A673 (cell line): ENCODE measurements around the gene MYO5A. TPM values are rescaled to one million over a fixed set of nuclear protein-coding genes. Genes with fewer than 3 reads are reported as not detected.

Source experiments
- BruUV-seq: library from RNA; stranded (reverse); fragments of 400-500 nt; replicated peaks from 2 replicates; lab custom pipeline; 2021; lab: Mats Ljungman, UMichigan
- CTCF ChIA-PET: fragments of 300-600 bp; sonication (Branson Sonifier 250); formaldehyde crosslinking; loops from one replicate; lab custom pipeline; 2022; ENCODE audit warnings: antibody characterized with exemption; lab: Charles Lee
- POLR2A ChIA-PET: fragments of 300-600 bp; sonication (Branson Sonifier 250); formaldehyde crosslinking; loops from one replicate; lab custom pipeline; 2022; ENCODE audit warnings: antibody characterized with exemption; ENCODE audit not compliant: low non-redundant PET; lab: Charles Lee
- DNase-seq: peaks from one replicate; pipeline ENCODE4 v3.0.0-alpha.2; 2015; ENCODE audit warnings: low spot score
- H3K27ac ChIP-seq: fragments of 200-600 bp; sonication (generic); 2 replicates; pipeline ENCODE4 v1.5.1; 2016; ENCODE audit warnings: mixed run types, low read depth, mild to moderate bottlenecking, mixed read lengths, antibody characterized with exemption, low read length; ENCODE audit not compliant: poor library complexity, severe bottlenecking
- H3K27me3 ChIP-seq: fragments of 200-600 bp; sonication (generic); replicated peaks from 2 replicates; pipeline ENCODE4 v1.6.1; 2017; ENCODE audit warnings: mixed run types, low read depth, mild to moderate bottlenecking, mixed read lengths, antibody characterized with exemption, low read length; ENCODE audit not compliant: insufficient read depth, poor library complexity
- H3K36me3 ChIP-seq: fragments of 200-600 bp; sonication (generic); 2 replicates; pipeline ENCODE4 v1.6.1; 2016; ENCODE audit warnings: mixed run types, mild to moderate bottlenecking, mixed read lengths, antibody characterized with exemption, low read length; ENCODE audit not compliant: insufficient read depth, poor library complexity, severe bottlenecking
- H3K4me1 ChIP-seq: fragments of 200-600 bp; sonication (generic); 2 replicates; pipeline ENCODE4 v1.6.1; 2017; ENCODE audit warnings: mixed run types, mild to moderate bottlenecking, mixed read lengths, antibody characterized with exemption, low read length; ENCODE audit not compliant: insufficient read depth, poor library complexity, severe bottlenecking
- H3K4me3 ChIP-seq: fragments of 200-600 bp; sonication (generic); 2 replicates; pipeline ENCODE4 v1.5.1; 2016; ENCODE audit warnings: low read depth, mixed run types, mild to moderate bottlenecking, mixed read lengths, low read length; ENCODE audit not compliant: poor library complexity, severe bottlenecking
- H3K9me3 ChIP-seq: fragments of 200-600 bp; sonication (generic); 2 replicates; pipeline ENCODE4 v1.6.1; 2016; ENCODE audit warnings: mixed run types, low read depth, mild to moderate bottlenecking, mixed read lengths, antibody characterized with exemption, low read length; ENCODE audit not compliant: poor library complexity, severe bottlenecking
- CTCF ChIP-seq: fragments of 300-800, 200-600 bp; sonication (generic); conservative IDR thresholded peaks from 2 replicates; pipeline ENCODE4 v1.5.1; 2017; ENCODE audit warnings: low read depth, mild to moderate bottlenecking, antibody characterized with exemption, low read length, moderate library complexity, mixed read lengths
- EZH2 ChIP-seq: fragments of 200-600 bp; sonication (generic); IDR thresholded peaks from 2 replicates; pipeline ENCODE4 v1.6.1; 2017; ENCODE audit warnings: borderline replicate concordance, low read depth, mild to moderate bottlenecking, mixed read lengths, antibody characterized with exemption, low read length; ENCODE audit not compliant: poor library complexity, severe bottlenecking
- intact Hi-C: fragments of 100-400 bp; cut with micrococcal nuclease; formaldehyde crosslinking; loops from one replicate; pipeline ENCODE4 v1.10.0; 2022; ENCODE audit not compliant: unreplicated experiment
- total RNA-seq: library from RNA; stranded (reverse); gene quantifications from 2 replicates; pipeline ENCODE4 v1.2.3, GENCODE V29; 2021

Gene MYO5A
- total RNA-seq, 1 experiment from 2014 or later: 16.8 TPM

- Histone ChIP-seq H3K27ac (no peak overlapping the region), H3K9me3 (no peaks in the 10 kb centered on the region), H3K4me1 (no peaks in the 10 kb centered on the region), H3K4me3 (no peak overlapping the region), H3K36me3 (no peaks in the 10 kb centered on the region), H3K27me3 (peaks cover 38% of the 10 kb centered on the region)
- no peak for TF ChIP-seq EZH2
- no peak for TF ChIP-seq CTCF
- no TSS peak for BruUV-seq
- intact Hi-C loops: no loop called here
- ChIA-PET CTCF (no interaction called here), POLR2A (no interaction called here)
- DNase-seq: no peak
Measured at GRCh38 chr15:52291204-52291603, 237.5 kb downstream of the MYO5A start.

DNA sequence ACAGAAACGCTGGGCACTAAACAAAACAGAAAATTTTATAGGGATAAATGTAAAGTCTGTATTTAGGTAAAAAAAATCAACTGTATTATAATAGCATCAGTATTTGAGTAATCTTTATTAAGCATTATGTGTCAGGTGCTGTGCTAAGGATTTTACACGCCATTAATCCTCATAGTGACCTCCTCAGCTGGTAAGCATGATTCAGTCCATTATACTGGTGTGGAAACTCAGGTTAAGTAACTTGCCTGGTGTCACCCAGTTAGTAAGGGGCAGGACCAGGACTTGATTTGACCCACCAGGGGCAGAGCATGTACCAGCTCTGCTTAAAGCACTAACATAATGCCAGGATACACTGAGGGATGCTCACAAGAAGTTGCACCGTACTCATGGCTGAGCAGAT is 237.9 kb downstream of the MYO5A start:
- ChIA-PET POLR2A (no interaction called here), CTCF (interaction anchor here (0.6 kb wide), 1 partner anchor 497 kb away, joined by 4 read pairs; no protein-coding TSS in a partner anchor)
- Histone ChIP-seq H3K27me3 (peaks cover 34% of the 10 kb centered on the region), H3K27ac (no peak overlapping the region), H3K36me3 (no peaks in the 10 kb centered on the region), H3K4me3 (no peak overlapping the region), H3K4me1 (no peaks in the 10 kb centered on the region), H3K9me3 (no peaks in the 10 kb centered on the region)
- intact Hi-C loops: no loop called here
- BruUV-seq: no TSS peak
- no peak for TF ChIP-seq CTCF
- TF ChIP-seq EZH2: no peak
- no peak for DNase-seq

DNA sequence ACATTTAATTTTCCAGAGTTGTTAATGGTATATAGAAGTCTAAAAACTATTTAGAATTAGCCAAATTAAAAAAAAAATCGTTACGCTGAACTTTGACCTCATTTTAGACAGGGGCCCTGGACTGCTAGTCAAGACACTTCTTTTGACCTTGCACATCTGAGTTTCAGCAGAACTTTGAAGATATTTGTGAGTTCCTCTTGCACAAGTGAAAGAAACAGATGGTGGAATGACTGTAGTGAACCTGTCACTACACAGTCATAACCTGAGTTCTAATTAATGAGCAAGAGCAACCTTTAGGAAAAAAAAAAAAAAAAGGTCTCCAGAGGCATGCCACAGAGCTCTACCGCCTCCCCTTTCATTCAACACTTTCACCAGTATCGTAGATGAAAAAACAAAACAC is 238.4 kb downstream of the MYO5A start:
- CTCF ChIA-PET: interaction anchor here (0.6 kb wide), 1 partner anchor 497 kb away, joined by 4 read pairs; no protein-coding TSS in a partner anchor
- no TSS peak for BruUV-seq
- no peak overlapping the region for H3K4me3 ChIP-seq

More for the DNA sequence above, 238.4 kb downstream of the MYO5A start:
- TF ChIP-seq CTCF: no peak
- TF ChIP-seq EZH2: no peak
- intact Hi-C loops: no loop called here
- no peaks in the 10 kb centered on the region for H3K9me3 ChIP-seq
- no peak for DNase-seq
- peaks cover 29% of the 10 kb centered on the region for H3K27me3 ChIP-seq
- H3K4me1 ChIP-seq: no peaks in the 10 kb centered on the region
- no peak overlapping the region for H3K27ac ChIP-seq
- H3K36me3 ChIP-seq: no peaks in the 10 kb centered on the region
- POLR2A ChIA-PET: no interaction called here
